BJ (cell line): ENCODE results near the gene HRH3. TPM values are rescaled to one million over a fixed set of nuclear protein-coding genes. Genes with fewer than 3 reads are reported as not detected.

Experiments
- CTCF ChIA-PET: fragments of 350-600 bp; formaldehyde crosslinking; extraction: SDS; loops from one replicate; lab custom pipeline; 2021; ENCODE audit warnings: antibody characterized with exemption, inconsistent platforms; lab: Yijun Ruan, JAX
- POLR2A ChIA-PET: fragments of 300-600 bp; sonication (Branson Sonifier 250); formaldehyde crosslinking; extraction: SDS; loops from one replicate; lab custom pipeline; 2021; ENCODE audit warnings: antibody characterized with exemption; lab: Charles Lee
- DNase-seq: peaks from one replicate; pipeline ENCODE4 v3.0.0-alpha.2; 2011; ENCODE audit warnings: low read depth
- H3K27me3 ChIP-seq: 2 replicates; pipeline ENCODE4 v1.6.0; 2011; ENCODE audit warnings: low read length; ENCODE audit not compliant: control insufficient read depth, insufficient read depth
- H3K36me3 ChIP-seq: 2 replicates; pipeline ENCODE4 v1.5.1; 2011; ENCODE audit warnings: low read length; ENCODE audit not compliant: control insufficient read depth, insufficient read depth
- H3K4me3 ChIP-seq: 2 replicates; pipeline ENCODE4 v1.5.1; 2011; ENCODE audit warnings: low read depth, mild to moderate bottlenecking, control low read depth, low read length
- CTCF ChIP-seq: IDR thresholded peaks from 2 replicates; pipeline ENCODE4 v1.5.1; 2011; ENCODE audit warnings: low read depth, mild to moderate bottlenecking, control low read depth, inconsistent platforms, low read length, moderate library complexity; ENCODE audit not compliant: insufficient read depth
- polyA plus RNA-seq: library from polyadenylated mRNA; depleted of rRNA; stranded (reverse); fragments of >200 nt; gene quantifications from 2 replicates; pipeline ENCODE4 v1.2.3, GENCODE V29; 2011

The HRH3 gene
- polyA plus RNA-seq, 1 experiment = not detected

GRCh38 chr20:62237514-62237800, 17.4 kb upstream of the HRH3 start:
- Histone ChIP-seq H3K4me3 (no peak overlapping the region), H3K27me3 (no peaks in the 10 kb centered on the region; the same call in 1 of the 2 replicates), H3K36me3 (peaks cover 1% of the 10 kb centered on the region)
- ChIA-PET POLR2A (no interaction called here), CTCF (no interaction called here)
- TF ChIP-seq CTCF = no peak
- DNase-seq = no peak

- POLR2A ChIA-PET = no interaction called here
- Histone ChIP-seq H3K27me3 (no peaks in the 10 kb centered on the region; the same call in 1 of the 2 replicates), H3K36me3 (peaks cover 1% of the 10 kb centered on the region; the same call in 1 of the 2 replicates), H3K4me3 (no peak overlapping the region)
- TF ChIP-seq CTCF = no peak
- DNase-seq = no peak
- CTCF ChIA-PET = no interaction called here
Measured at GRCh38 chr20:62236766-62237513, 16.9 kb upstream of the HRH3 start.

- no peaks in the 10 kb centered on the region; the same call in 1 of the 2 replicates for H3K27me3 ChIP-seq
- TF ChIP-seq CTCF = no peak
- POLR2A ChIA-PET = no interaction called here
- no peak overlapping the region for H3K4me3 ChIP-seq
- DNase-seq = no peak
- CTCF ChIA-PET = interaction anchor here (0.5 kb wide), 1 partner anchor 31 kb away, joined by 3 read pairs; no protein-coding TSS in a partner anchor
- no peaks in the 10 kb centered on the region for H3K36me3 ChIP-seq
Measured at GRCh38 chr20:62236200-62236599, 16.1 kb upstream of the HRH3 start.

- no peak for DNase-seq
- Histone ChIP-seq H3K36me3 (no peaks in the 10 kb centered on the region), H3K27me3 (no peaks in the 10 kb centered on the region; the same call in 1 of the 2 replicates), H3K4me3 (no peak overlapping the region)
- ChIA-PET POLR2A (no interaction called here), CTCF (no interaction called here)
- no peak for TF ChIP-seq CTCF
Measured at GRCh38 chr20:62235777-62236157, 15.7 kb upstream of the HRH3 start.

GRCh38 chr20:62235001-62235776, 15.1 kb upstream of the HRH3 start:
- no peak for TF ChIP-seq CTCF
- CTCF ChIA-PET = no interaction called here
- no peak for DNase-seq
- POLR2A ChIA-PET = no interaction called here
- Histone ChIP-seq H3K27me3 (no peaks in the 10 kb centered on the region; the same call in 1 of the 2 replicates), H3K36me3 (no peaks in the 10 kb centered on the region), H3K4me3 (no peak overlapping the region)
